Stimulated activated CD4-positive, alpha-beta T cell treated with anti-CD3 and anti-CD28 coated beads, Interleukin-12 subunit alpha, Interleukin-12 subunit beta, amount 100 ng/mL, for 48 hours (primary cell): ENCODE data around the gene SNX19.
"Not testable (repeated sequence)": the region's sequence is repeated elsewhere in the genome, so short reads cannot be mapped to it uniquely, and the experiment has no call there.

Experiments
- DNase-seq, 3 donors: peaks; one replicate each; pipeline ENCODE4 v3.0.0-alpha.2; 2020; ENCODE audit warnings: low read depth in 2 of 3, low spot score in 1 of 3

SNX19 gene

GRCh38 chr11:130872981-130873380 lies 43.3 kb downstream of the SNX19 start:
- DNase-seq: no peak

- no peak for DNase-seq
Observed at GRCh38 chr11:130872513-130872912, 43.8 kb downstream of the SNX19 start.

GRCh38 chr11:130872102-130872501 lies 44.2 kb downstream of the SNX19 start:
- DNase-seq: no peak

- no peak for DNase-seq
Observed at GRCh38 chr11:130871616-130872015, 44.7 kb downstream of the SNX19 start.

- DNase-seq: no peak
Observed at GRCh38 chr11:130868721-130869390, 47.4 kb downstream of the SNX19 start.

- DNase-seq: no peak
Observed at GRCh38 chr11:130868086-130868710, 48.1 kb downstream of the SNX19 start.

GRCh38 chr11:130866831-130867230 lies 49.4 kb downstream of the SNX19 start:
- no peak for DNase-seq

GRCh38 chr11:130865774-130866114 lies 50.5 kb downstream of the SNX19 start:
- no peak for DNase-seq

- no peak for DNase-seq
Observed at GRCh38 chr11:130865091-130865773, 51.0 kb downstream of the SNX19 start.

GRCh38 chr11:130861902-130862860 lies 54.1 kb downstream of the SNX19 start:
- peak; percentile 74 to 85 (median 80) for DNase-seq

- DNase-seq: no peak
Observed at GRCh38 chr11:130861283-130861682, 55.0 kb downstream of the SNX19 start.

- DNase-seq: no peak
Observed at GRCh38 chr11:130859886-130860285, 56.4 kb downstream of the SNX19 start.

- no peak for DNase-seq
Observed at GRCh38 chr11:130858215-130858614, 58.1 kb downstream of the SNX19 start.

- DNase-seq: not testable (repeated sequence)
Observed at GRCh38 chr11:130855707-130856106, 60.6 kb downstream of the SNX19 start.

- DNase-seq: no peak
Observed at GRCh38 chr11:130854483-130854882, 61.8 kb downstream of the SNX19 start.

- no peak for DNase-seq
Observed at GRCh38 chr11:130852589-130852988, 63.7 kb downstream of the SNX19 start.

GRCh38 chr11:130850185-130850944 lies 65.9 kb downstream of the SNX19 start:
- DNase-seq: no peak

GRCh38 chr11:130849215-130849568 lies 67.1 kb downstream of the SNX19 start:
- DNase-seq: no peak

GRCh38 chr11:130848361-130849214 lies 67.7 kb downstream of the SNX19 start:
- no peak for DNase-seq

- DNase-seq: no peak
Observed at GRCh38 chr11:130847517-130847916, 68.8 kb downstream of the SNX19 start.
